Measurements from ENCODE around the gene TEX22. TPM values are rescaled to one million over a fixed set of nuclear protein-coding genes. Genes with fewer than 3 reads are reported as not detected.
A peak's percentile ranks its signal among the peaks of the same experiment; 100 is the strongest.

The TEX22 gene
- total RNA-seq, 1 donor from 2014 or later = 4.9 TPM

GRCh38 chr14:105423488-105424195, 25.3 kb downstream of the TEX22 start:
- Mint-ChIP-seq H3K27ac (ENCODE audit: unreplicated experiment) (no peak overlapping the region), H3K9me3 (ENCODE audit: unreplicated experiment) (no peaks in the 10 kb centered on the region), H3K4me1 (ENCODE audit: unreplicated experiment) (peaks cover 29% of the 10 kb centered on the region), H3K4me3 (ENCODE audit: unreplicated experiment) (no peak overlapping the region), H3K27me3 (ENCODE audit: unreplicated experiment) (no peaks in the 10 kb centered on the region), H3K36me3 (ENCODE audit: unreplicated experiment) (peaks cover 13% of the 10 kb centered on the region)
- no peak for TF ChIP-seq CTCF (IDR thresholded peaks at IDR 0.05)
- DNase-seq (ENCODE audit: extremely low spot score, unreplicated experiment) = no peak

GRCh38 chr14:105424861-105425260, 26.5 kb downstream of the TEX22 start:
- no peak overlapping the region for H3K4me3 Mint-ChIP-seq (ENCODE audit: unreplicated experiment)
- peaks cover 13% of the 10 kb centered on the region for H3K36me3 Mint-ChIP-seq (ENCODE audit: unreplicated experiment)
- H3K9me3 Mint-ChIP-seq (ENCODE audit: unreplicated experiment) = no peaks in the 10 kb centered on the region
- DNase-seq (ENCODE audit: extremely low spot score, unreplicated experiment) = no peak
- no peak overlapping the region for H3K27ac Mint-ChIP-seq (ENCODE audit: unreplicated experiment)
- H3K4me1 Mint-ChIP-seq (ENCODE audit: unreplicated experiment) = peaks cover 22% of the 10 kb centered on the region
- no peaks in the 10 kb centered on the region for H3K27me3 Mint-ChIP-seq (ENCODE audit: unreplicated experiment)
- no peak for TF ChIP-seq CTCF (IDR thresholded peaks at IDR 0.05)

GRCh38 chr14:105425823-105426247, 27.5 kb downstream of the TEX22 start:
- H3K36me3 Mint-ChIP-seq (ENCODE audit: unreplicated experiment) = peaks cover 20% of the 10 kb centered on the region
- DNase-seq (ENCODE audit: extremely low spot score, unreplicated experiment) = no peak
- H3K9me3 Mint-ChIP-seq (ENCODE audit: unreplicated experiment) = no peaks in the 10 kb centered on the region
- no peak overlapping the region for H3K4me3 Mint-ChIP-seq (ENCODE audit: unreplicated experiment)
- no peaks in the 10 kb centered on the region for H3K27me3 Mint-ChIP-seq (ENCODE audit: unreplicated experiment)
- H3K27ac Mint-ChIP-seq (ENCODE audit: unreplicated experiment) = no peak overlapping the region
- peaks cover 30% of the 10 kb centered on the region for H3K4me1 Mint-ChIP-seq (ENCODE audit: unreplicated experiment)
- no peak for TF ChIP-seq CTCF (IDR thresholded peaks at IDR 0.05)

- H3K4me3 Mint-ChIP-seq (ENCODE audit: unreplicated experiment) = no peak overlapping the region
- no peaks in the 10 kb centered on the region for H3K27me3 Mint-ChIP-seq (ENCODE audit: unreplicated experiment)
- no peaks in the 10 kb centered on the region for H3K9me3 Mint-ChIP-seq (ENCODE audit: unreplicated experiment)
- peaks cover 24% of the 10 kb centered on the region for H3K36me3 Mint-ChIP-seq (ENCODE audit: unreplicated experiment)
- TF ChIP-seq CTCF (IDR thresholded peaks at IDR 0.05) = no peak
- H3K27ac Mint-ChIP-seq (ENCODE audit: unreplicated experiment) = no peak overlapping the region
- peaks cover 26% of the 10 kb centered on the region for H3K4me1 Mint-ChIP-seq (ENCODE audit: unreplicated experiment)
- no peak for DNase-seq (ENCODE audit: extremely low spot score, unreplicated experiment)
These were observed 28.2 kb downstream of the TEX22 start for GRCh38 chr14:105426416-105427130.

GRCh38 chr14:105427412-105427811, 29.1 kb downstream of the TEX22 start:
- Mint-ChIP-seq H3K4me3 (ENCODE audit: unreplicated experiment) (no peak overlapping the region), H3K4me1 (ENCODE audit: unreplicated experiment) (peaks cover 19% of the 10 kb centered on the region), H3K36me3 (ENCODE audit: unreplicated experiment) (peaks cover 24% of the 10 kb centered on the region), H3K9me3 (ENCODE audit: unreplicated experiment) (no peaks in the 10 kb centered on the region), H3K27ac (ENCODE audit: unreplicated experiment) (peak overlapping the region; percentile 41), H3K27me3 (ENCODE audit: unreplicated experiment) (no peaks in the 10 kb centered on the region)
- no peak for DNase-seq (ENCODE audit: extremely low spot score, unreplicated experiment)
- TF ChIP-seq CTCF (IDR thresholded peaks at IDR 0.05) = no peak
